Hepatocyte (in vitro differentiated cells): ENCODE data around the gene S1PR2.

Experiments
- EZH2 ChIP-seq: fragments of 200-600 bp; sonication (generic); IDR thresholded peaks from 2 replicates; pipeline ENCODE4 v1.6.1; 2016; ENCODE audit warnings: antibody characterized with exemption, mild to moderate bottlenecking, borderline replicate concordance
- EZH2phosphoT487 ChIP-seq: fragments of 200-600 bp; sonication (generic); IDR thresholded peaks from one replicate; pipeline ENCODE4 v1.6.1; 2018; ENCODE audit warnings: antibody characterized with exemption, mild to moderate bottlenecking, low read depth, moderate library complexity; ENCODE audit not compliant: unreplicated experiment, severe bottlenecking
- TF ChIP-seq, protein P1 (sequence below): fragments of 200-600 bp; sonication (generic); IDR thresholded peaks from 2 replicates; pipeline ENCODE4 v1.5.1; 2016; ENCODE audit warnings: antibody characterized with exemption, mild to moderate bottlenecking; ENCODE audit not compliant: poor library complexity

- TF ChIP-seq, protein P1, sequence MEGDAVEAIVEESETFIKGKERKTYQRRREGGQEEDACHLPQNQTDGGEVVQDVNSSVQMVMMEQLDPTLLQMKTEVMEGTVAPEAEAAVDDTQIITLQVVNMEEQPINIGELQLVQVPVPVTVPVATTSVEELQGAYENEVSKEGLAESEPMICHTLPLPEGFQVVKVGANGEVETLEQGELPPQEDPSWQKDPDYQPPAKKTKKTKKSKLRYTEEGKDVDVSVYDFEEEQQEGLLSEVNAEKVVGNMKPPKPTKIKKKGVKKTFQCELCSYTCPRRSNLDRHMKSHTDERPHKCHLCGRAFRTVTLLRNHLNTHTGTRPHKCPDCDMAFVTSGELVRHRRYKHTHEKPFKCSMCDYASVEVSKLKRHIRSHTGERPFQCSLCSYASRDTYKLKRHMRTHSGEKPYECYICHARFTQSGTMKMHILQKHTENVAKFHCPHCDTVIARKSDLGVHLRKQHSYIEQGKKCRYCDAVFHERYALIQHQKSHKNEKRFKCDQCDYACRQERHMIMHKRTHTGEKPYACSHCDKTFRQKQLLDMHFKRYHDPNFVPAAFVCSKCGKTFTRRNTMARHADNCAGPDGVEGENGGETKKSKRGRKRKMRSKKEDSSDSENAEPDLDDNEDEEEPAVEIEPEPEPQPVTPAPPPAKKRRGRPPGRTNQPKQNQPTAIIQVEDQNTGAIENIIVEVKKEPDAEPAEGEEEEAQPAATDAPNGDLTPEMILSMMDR: no peak
- no peak for TF ChIP-seq EZH2
- no peak for TF ChIP-seq EZH2phosphoT487
Observed at GRCh38 chr19:10201176-10201575, 30.0 kb downstream of the S1PR2 start.
